Activated naive CD8-positive, alpha-beta T cell (primary cell): ENCODE results near the gene OSCP1.
A peak's percentile ranks its signal among the peaks of the same experiment; 100 is the strongest.

ENCODE experiments used
- H3K27ac Mint-ChIP-seq: one replicate; pipeline ENCODE4 v1.8.0; 2021; ENCODE audit warnings: mixed read lengths
- H3K27me3 Mint-ChIP-seq: one replicate; pipeline ENCODE4 v1.8.0; 2021; ENCODE audit warnings: mixed read lengths
- H3K36me3 Mint-ChIP-seq: one replicate; pipeline ENCODE4 v1.8.0; 2021; ENCODE audit warnings: mixed read lengths
- H3K4me1 Mint-ChIP-seq: one replicate; pipeline ENCODE4 v1.8.0; 2021; ENCODE audit warnings: low read depth, mixed read lengths
- H3K4me3 Mint-ChIP-seq: one replicate; pipeline ENCODE4 v1.8.0; 2021; ENCODE audit warnings: mild to moderate bottlenecking, mixed read lengths
- H3K9me3 Mint-ChIP-seq: one replicate; pipeline ENCODE4 v1.8.0; 2021; ENCODE audit warnings: low read depth, mixed read lengths

OSCP1 gene

GRCh38 chr1:36414384-36414783 is 35.9 kb downstream of the OSCP1 start:
- H3K27me3 Mint-ChIP-seq: no peaks in the 10 kb centered on the region
- H3K4me1 Mint-ChIP-seq: peaks cover 15% of the 10 kb centered on the region
- H3K4me3 Mint-ChIP-seq: no peak overlapping the region
- no peak overlapping the region for H3K27ac Mint-ChIP-seq
- H3K36me3 Mint-ChIP-seq: no peaks in the 10 kb centered on the region
- no peaks in the 10 kb centered on the region for H3K9me3 Mint-ChIP-seq

- Mint-ChIP-seq H3K4me3 (no peak overlapping the region), H3K36me3 (no peaks in the 10 kb centered on the region), H3K4me1 (peaks cover 9% of the 10 kb centered on the region), H3K27ac (no peak overlapping the region), H3K27me3 (no peaks in the 10 kb centered on the region), H3K9me3 (no peaks in the 10 kb centered on the region)
These were observed 38.3 kb downstream of the OSCP1 start for GRCh38 chr1:36411674-36412648.

- no peak overlapping the region for H3K27ac Mint-ChIP-seq
- H3K4me1 Mint-ChIP-seq: peaks cover 9% of the 10 kb centered on the region
- H3K36me3 Mint-ChIP-seq: no peaks in the 10 kb centered on the region
- H3K27me3 Mint-ChIP-seq: no peaks in the 10 kb centered on the region
- no peaks in the 10 kb centered on the region for H3K9me3 Mint-ChIP-seq
- no peak overlapping the region for H3K4me3 Mint-ChIP-seq
These were observed 41.8 kb downstream of the OSCP1 start for GRCh38 chr1:36408479-36408878.

- H3K27ac Mint-ChIP-seq: no peak overlapping the region
- peaks cover 5% of the 10 kb centered on the region for H3K4me1 Mint-ChIP-seq
- H3K9me3 Mint-ChIP-seq: no peaks in the 10 kb centered on the region
- H3K4me3 Mint-ChIP-seq: no peak overlapping the region
- H3K27me3 Mint-ChIP-seq: no peaks in the 10 kb centered on the region
- H3K36me3 Mint-ChIP-seq: no peaks in the 10 kb centered on the region
These were observed 43.8 kb downstream of the OSCP1 start for GRCh38 chr1:36406440-36406839.

- no peak overlapping the region for H3K27ac Mint-ChIP-seq
- H3K4me3 Mint-ChIP-seq: no peak overlapping the region
- peaks cover 19% of the 10 kb centered on the region for H3K4me1 Mint-ChIP-seq
- no peaks in the 10 kb centered on the region for H3K27me3 Mint-ChIP-seq
- H3K9me3 Mint-ChIP-seq: no peaks in the 10 kb centered on the region
- H3K36me3 Mint-ChIP-seq: no peaks in the 10 kb centered on the region
These were observed 47.8 kb downstream of the OSCP1 start for GRCh38 chr1:36402504-36402890.

GRCh38 chr1:36401602-36402503 is 48.4 kb downstream of the OSCP1 start:
- no peak overlapping the region for H3K27ac Mint-ChIP-seq
- H3K9me3 Mint-ChIP-seq: no peaks in the 10 kb centered on the region
- no peaks in the 10 kb centered on the region for H3K27me3 Mint-ChIP-seq
- peak overlapping the region; percentile 42 for H3K4me3 Mint-ChIP-seq
- H3K36me3 Mint-ChIP-seq: peaks cover 3% of the 10 kb centered on the region
- H3K4me1 Mint-ChIP-seq: peaks cover 24% of the 10 kb centered on the region

GRCh38 chr1:36400825-36401601 is 49.2 kb downstream of the OSCP1 start:
- H3K9me3 Mint-ChIP-seq: no peaks in the 10 kb centered on the region
- peak overlapping the region; percentile 42 for H3K4me3 Mint-ChIP-seq
- peak overlapping the region; percentile 73 for H3K27ac Mint-ChIP-seq
- H3K27me3 Mint-ChIP-seq: no peaks in the 10 kb centered on the region
- peaks cover 30% of the 10 kb centered on the region for H3K4me1 Mint-ChIP-seq
- peaks cover 5% of the 10 kb centered on the region for H3K36me3 Mint-ChIP-seq

- Mint-ChIP-seq H3K9me3 (no peaks in the 10 kb centered on the region), H3K36me3 (peaks cover 5% of the 10 kb centered on the region), H3K4me3 (no peak overlapping the region), H3K4me1 (peaks cover 31% of the 10 kb centered on the region), H3K27me3 (no peaks in the 10 kb centered on the region), H3K27ac (peak overlapping the region; percentile 54)
These were observed 49.8 kb downstream of the OSCP1 start for GRCh38 chr1:36400514-36400824.

- Mint-ChIP-seq H3K4me1 (peaks cover 35% of the 10 kb centered on the region), H3K9me3 (no peaks in the 10 kb centered on the region), H3K4me3 (peak overlapping the region; percentile 98), H3K36me3 (peaks cover 5% of the 10 kb centered on the region), H3K27me3 (no peaks in the 10 kb centered on the region), H3K27ac (peak overlapping the region; percentile 99)
These were observed 51.8 kb downstream of the OSCP1 start for GRCh38 chr1:36398370-36398977.

- Mint-ChIP-seq H3K9me3 (no peaks in the 10 kb centered on the region), H3K4me3 (peak within 1 kb of the TSS; percentile 98), H3K27ac (peak within 1 kb of the TSS; percentile 99)
These were observed 52.6 kb downstream of the OSCP1 start, which contains the start of gene LSM10 for GRCh38 chr1:36397378-36398230. Gene LSM10, minus strand, starts transcription at chr1:36397908. Its CDS starts 3,779 bp downstream, at chr1:36394129.

GRCh38 chr1:36397083-36397377 is 53.2 kb downstream of the OSCP1 start:
- Mint-ChIP-seq H3K4me1 (peaks cover 36% of the 10 kb centered on the region), H3K9me3 (no peaks in the 10 kb centered on the region), H3K27me3 (no peaks in the 10 kb centered on the region), H3K4me3 (peak overlapping the region; percentile 98), H3K27ac (peak overlapping the region; percentile 99), H3K36me3 (peaks cover 12% of the 10 kb centered on the region)

More at GRCh38 chr1:36397378-36398230, 52.6 kb downstream of the OSCP1 start, which contains the start of gene LSM10:
- peaks cover 37% of the 10 kb centered on the region for H3K4me1 Mint-ChIP-seq
- peaks cover 10% of the 10 kb centered on the region for H3K36me3 Mint-ChIP-seq
- H3K27me3 Mint-ChIP-seq: no peaks in the 10 kb centered on the region

- peaks cover 34% of the 10 kb centered on the region for H3K4me1 Mint-ChIP-seq
- peak overlapping the region; percentile 98 for H3K4me3 Mint-ChIP-seq
- no peaks in the 10 kb centered on the region for H3K27me3 Mint-ChIP-seq
- no peaks in the 10 kb centered on the region for H3K9me3 Mint-ChIP-seq
- H3K27ac Mint-ChIP-seq: peak overlapping the region; percentile 99
- H3K36me3 Mint-ChIP-seq: peaks cover 12% of the 10 kb centered on the region
These were observed 53.9 kb downstream of the OSCP1 start for GRCh38 chr1:36396359-36396758.

GRCh38 chr1:36393686-36394085 is 56.6 kb downstream of the OSCP1 start:
- Mint-ChIP-seq H3K36me3 (peaks cover 17% of the 10 kb centered on the region), H3K27me3 (no peaks in the 10 kb centered on the region)

More at GRCh38 chr1:36393686-36394085, 56.6 kb downstream of the OSCP1 start:
- H3K4me1 Mint-ChIP-seq: peaks cover 32% of the 10 kb centered on the region
- no peaks in the 10 kb centered on the region for H3K9me3 Mint-ChIP-seq
- no peak overlapping the region for H3K4me3 Mint-ChIP-seq
- no peak overlapping the region for H3K27ac Mint-ChIP-seq
